ENCODE measurements around the gene ZCCHC2. TPM values are rescaled to one million over a fixed set of nuclear protein-coding genes. Genes with fewer than 3 reads are reported as not detected.

Gene ZCCHC2
- 18.5 and 20.6 TPM in 2 replicates for total RNA-seq
- long read RNA-seq, partial matches to known transcripts = 2 of 6 reads
- long read RNA-seq, other reads (novel, unspliced or antisense) = 4 of 6 reads

DNA sequence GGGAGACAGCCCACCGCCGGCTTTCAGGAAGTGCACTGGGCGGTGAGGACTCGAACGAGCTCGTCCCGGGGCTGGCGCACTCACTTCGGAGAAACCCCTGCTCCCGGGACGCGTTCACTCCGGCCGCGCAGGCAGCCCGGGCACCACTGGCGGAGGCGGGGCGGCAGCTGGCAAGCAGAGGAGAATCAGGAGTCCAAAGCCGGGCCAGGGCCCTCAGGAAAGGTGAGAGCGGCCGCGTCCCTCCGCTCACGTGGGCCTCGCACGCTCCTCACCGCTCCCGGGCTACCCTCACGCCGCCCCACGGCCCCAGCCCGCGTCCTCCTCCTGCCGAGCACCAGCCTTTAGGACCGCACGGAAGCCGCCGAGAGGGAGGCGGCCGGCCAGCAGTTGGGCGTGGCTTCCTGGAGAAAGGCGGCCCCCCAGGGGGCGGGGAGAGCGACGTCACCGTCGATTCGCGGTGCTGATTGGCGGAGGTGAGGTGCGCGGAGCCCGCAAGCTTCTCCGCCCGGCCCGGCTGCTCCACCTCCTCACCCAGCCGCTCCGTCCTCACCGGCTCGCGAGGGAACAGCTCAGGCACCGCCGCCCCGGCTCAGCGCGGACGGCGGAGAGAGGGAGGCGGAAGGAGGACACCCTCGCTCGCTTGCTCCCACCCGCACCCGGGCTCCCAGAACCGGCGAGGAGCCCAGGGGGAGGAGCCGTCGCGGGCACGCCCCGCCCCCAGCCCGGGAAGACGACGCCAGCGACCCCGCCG is at the start of gene ZCCHC2:
Gene ZCCHC2 (plus strand): TSS at position 522 of the 751 bp plus-strand sequence. CDS start 400 bp downstream, outside the sequence.
- Mint-ChIP-seq H3K9me3 (ENCODE audit: low read depth) (no peaks in the 10 kb centered on the region), H3K36me3 (ENCODE audit: insufficient read depth) (no peaks in the 10 kb centered on the region), H3K27me3 (peaks cover 6% of the 10 kb centered on the region), H3K4me1 (ENCODE audit: low read depth) (peaks cover 19% of the 10 kb centered on the region), H3K27ac (peak within 1 kb of the TSS; percentile 84), H3K4me3 (ENCODE audit: low read depth) (peak within 1 kb of the TSS; percentile 81)
- peak; percentile 97 for DNase-seq (ENCODE audit: low spot score, unreplicated experiment)
- TF ChIP-seq, protein P1, sequence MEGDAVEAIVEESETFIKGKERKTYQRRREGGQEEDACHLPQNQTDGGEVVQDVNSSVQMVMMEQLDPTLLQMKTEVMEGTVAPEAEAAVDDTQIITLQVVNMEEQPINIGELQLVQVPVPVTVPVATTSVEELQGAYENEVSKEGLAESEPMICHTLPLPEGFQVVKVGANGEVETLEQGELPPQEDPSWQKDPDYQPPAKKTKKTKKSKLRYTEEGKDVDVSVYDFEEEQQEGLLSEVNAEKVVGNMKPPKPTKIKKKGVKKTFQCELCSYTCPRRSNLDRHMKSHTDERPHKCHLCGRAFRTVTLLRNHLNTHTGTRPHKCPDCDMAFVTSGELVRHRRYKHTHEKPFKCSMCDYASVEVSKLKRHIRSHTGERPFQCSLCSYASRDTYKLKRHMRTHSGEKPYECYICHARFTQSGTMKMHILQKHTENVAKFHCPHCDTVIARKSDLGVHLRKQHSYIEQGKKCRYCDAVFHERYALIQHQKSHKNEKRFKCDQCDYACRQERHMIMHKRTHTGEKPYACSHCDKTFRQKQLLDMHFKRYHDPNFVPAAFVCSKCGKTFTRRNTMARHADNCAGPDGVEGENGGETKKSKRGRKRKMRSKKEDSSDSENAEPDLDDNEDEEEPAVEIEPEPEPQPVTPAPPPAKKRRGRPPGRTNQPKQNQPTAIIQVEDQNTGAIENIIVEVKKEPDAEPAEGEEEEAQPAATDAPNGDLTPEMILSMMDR (IDR thresholded peaks at IDR 0.05; ENCODE audit: unreplicated experiment) = no peak

DNA sequence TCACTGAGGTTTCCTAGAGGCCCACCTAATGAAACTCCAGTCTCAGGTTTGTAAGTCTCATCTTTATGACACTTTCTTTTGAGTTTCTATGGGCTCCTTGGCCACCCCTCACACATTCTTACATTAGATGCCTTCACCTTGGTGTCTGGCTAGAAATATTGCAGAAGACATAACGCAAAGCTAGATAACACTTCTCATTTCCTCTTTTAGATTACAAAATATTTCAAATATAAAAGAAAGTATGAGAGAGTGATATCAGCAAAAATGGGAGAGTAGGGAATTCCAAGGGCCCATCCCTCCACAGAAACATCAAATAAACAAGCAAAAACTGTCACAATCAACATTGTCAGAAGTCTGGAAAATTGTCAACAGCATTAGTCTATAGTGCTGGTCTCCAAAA is 43.3 kb upstream of the ZCCHC2 start:
- no peak for DNase-seq (ENCODE audit: low spot score, unreplicated experiment)

DNA sequence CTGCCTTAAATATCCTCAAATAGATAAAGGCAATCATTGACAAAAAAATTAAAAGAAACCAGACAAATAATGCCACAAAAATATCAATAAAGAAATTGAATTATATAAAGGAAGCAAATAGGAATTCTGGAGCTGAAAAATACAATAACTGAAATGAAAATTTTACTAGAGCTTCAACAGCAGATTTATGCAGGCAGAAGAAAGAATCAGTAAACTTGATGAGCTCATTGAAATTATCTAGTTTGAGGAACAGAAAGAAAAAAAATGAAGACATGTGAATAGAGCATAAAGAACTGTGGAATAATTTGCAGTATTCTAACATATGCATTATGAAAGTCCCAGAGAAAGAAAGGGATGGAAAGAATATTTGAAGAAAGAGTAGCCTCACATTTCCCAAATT is 41.9 kb upstream of the ZCCHC2 start:
- no peak for DNase-seq (ENCODE audit: low spot score, unreplicated experiment)
- TF ChIP-seq, protein P1 (IDR thresholded peaks at IDR 0.05; ENCODE audit: unreplicated experiment) = no peak

More for the DNA sequence above, 43.3 kb upstream of the ZCCHC2 start:
- TF ChIP-seq, protein P1 (IDR thresholded peaks at IDR 0.05; ENCODE audit: unreplicated experiment) = no peak
- no peak overlapping the region for H3K4me3 Mint-ChIP-seq (ENCODE audit: low read depth)
- H3K27ac Mint-ChIP-seq = no peak overlapping the region
- no peaks in the 10 kb centered on the region for H3K36me3 Mint-ChIP-seq (ENCODE audit: insufficient read depth)
- peaks cover 4% of the 10 kb centered on the region for H3K27me3 Mint-ChIP-seq
- peaks cover 12% of the 10 kb centered on the region for H3K9me3 Mint-ChIP-seq (ENCODE audit: low read depth)
- no peaks in the 10 kb centered on the region for H3K4me1 Mint-ChIP-seq (ENCODE audit: low read depth)

DNA sequence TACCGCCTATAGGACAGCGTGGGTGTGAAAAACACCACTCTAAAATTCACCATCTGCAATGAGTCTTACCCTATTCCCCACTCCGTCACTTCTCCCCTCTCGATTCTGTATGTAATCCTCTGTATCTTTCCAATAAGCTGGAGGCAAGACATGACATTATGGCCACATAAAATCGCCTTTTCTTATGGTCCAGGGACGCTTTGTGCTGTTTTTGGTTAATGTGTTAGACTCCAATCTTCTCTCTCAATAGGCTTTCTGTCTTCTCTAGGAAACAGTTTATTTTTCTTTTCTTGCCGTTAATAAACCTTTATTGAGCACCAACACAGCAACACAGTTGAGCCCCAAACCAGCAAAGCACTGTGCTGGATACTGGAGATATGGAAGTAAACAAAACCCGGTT is 37.9 kb upstream of the ZCCHC2 start:
- H3K9me3 Mint-ChIP-seq (ENCODE audit: low read depth) = peaks cover 12% of the 10 kb centered on the region

More for the DNA sequence above, 41.9 kb upstream of the ZCCHC2 start:
- Mint-ChIP-seq H3K4me3 (ENCODE audit: low read depth) (no peak overlapping the region), H3K4me1 (ENCODE audit: low read depth) (peaks cover 5% of the 10 kb centered on the region), H3K36me3 (ENCODE audit: insufficient read depth) (no peaks in the 10 kb centered on the region), H3K27me3 (no peaks in the 10 kb centered on the region), H3K9me3 (ENCODE audit: low read depth) (peaks cover 12% of the 10 kb centered on the region), H3K27ac (no peak overlapping the region)

DNA sequence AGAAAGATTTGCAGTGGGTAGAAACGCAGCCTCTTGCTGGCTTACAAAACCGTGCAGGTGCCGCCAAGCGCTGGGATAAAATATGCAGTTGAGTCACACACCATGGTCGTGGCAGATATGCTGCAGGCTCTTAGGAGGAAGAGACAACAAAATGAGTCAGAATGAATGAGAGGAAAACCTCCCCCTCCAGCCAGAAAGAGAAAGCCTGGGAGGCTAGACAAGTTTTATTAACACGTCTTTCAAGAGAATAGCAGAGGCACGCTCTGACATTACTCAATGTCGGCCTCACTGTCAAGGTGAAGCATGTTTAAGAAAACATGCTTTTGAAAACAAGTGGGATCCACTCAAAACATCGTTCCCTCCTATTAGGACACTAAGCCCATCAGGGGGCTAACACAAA is 37.1 kb upstream of the ZCCHC2 start:
- Mint-ChIP-seq H3K27ac (no peak overlapping the region), H3K36me3 (ENCODE audit: insufficient read depth) (no peaks in the 10 kb centered on the region), H3K4me3 (ENCODE audit: low read depth) (no peak overlapping the region), H3K9me3 (ENCODE audit: low read depth) (peaks cover 5% of the 10 kb centered on the region), H3K4me1 (ENCODE audit: low read depth) (peaks cover 10% of the 10 kb centered on the region), H3K27me3 (no peaks in the 10 kb centered on the region)
- DNase-seq (ENCODE audit: low spot score, unreplicated experiment) = no peak
- TF ChIP-seq, protein P1 (IDR thresholded peaks at IDR 0.05; ENCODE audit: unreplicated experiment) = no peak

More for the DNA sequence above, 37.9 kb upstream of the ZCCHC2 start:
- TF ChIP-seq, protein P1 (IDR thresholded peaks at IDR 0.05; ENCODE audit: unreplicated experiment) = no peak
- Mint-ChIP-seq H3K36me3 (ENCODE audit: insufficient read depth) (no peaks in the 10 kb centered on the region), H3K27ac (no peak overlapping the region), H3K4me3 (ENCODE audit: low read depth) (no peak overlapping the region), H3K4me1 (ENCODE audit: low read depth) (peaks cover 10% of the 10 kb centered on the region), H3K27me3 (no peaks in the 10 kb centered on the region)
- no peak for DNase-seq (ENCODE audit: low spot score, unreplicated experiment)

All from progenitor cell of endocrine pancreas (in vitro differentiated cells).